ENCODE results near the gene MAMDC2.

DNA sequence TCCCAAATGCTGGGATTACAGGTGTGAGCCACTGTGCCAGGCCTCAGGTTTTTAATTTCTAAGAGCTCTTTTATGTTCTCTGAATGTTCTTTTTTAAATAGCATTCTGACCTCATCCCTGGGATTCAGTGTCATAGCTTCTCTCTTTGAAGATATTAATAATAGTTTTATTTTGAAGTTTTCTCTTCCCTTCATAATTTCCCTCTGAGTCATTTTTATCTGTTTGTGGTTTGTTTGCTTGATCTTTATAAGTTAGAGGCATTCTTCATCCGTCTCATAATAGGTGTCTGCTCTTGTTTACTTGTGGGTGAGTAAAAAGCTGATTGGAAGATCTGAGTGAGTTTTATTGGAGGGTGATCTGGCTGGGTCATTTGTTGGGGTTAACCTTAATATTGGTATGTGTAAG is 12.5 kb upstream of the MAMDC2 start:
- TF ChIP-seq, protein P1, sequence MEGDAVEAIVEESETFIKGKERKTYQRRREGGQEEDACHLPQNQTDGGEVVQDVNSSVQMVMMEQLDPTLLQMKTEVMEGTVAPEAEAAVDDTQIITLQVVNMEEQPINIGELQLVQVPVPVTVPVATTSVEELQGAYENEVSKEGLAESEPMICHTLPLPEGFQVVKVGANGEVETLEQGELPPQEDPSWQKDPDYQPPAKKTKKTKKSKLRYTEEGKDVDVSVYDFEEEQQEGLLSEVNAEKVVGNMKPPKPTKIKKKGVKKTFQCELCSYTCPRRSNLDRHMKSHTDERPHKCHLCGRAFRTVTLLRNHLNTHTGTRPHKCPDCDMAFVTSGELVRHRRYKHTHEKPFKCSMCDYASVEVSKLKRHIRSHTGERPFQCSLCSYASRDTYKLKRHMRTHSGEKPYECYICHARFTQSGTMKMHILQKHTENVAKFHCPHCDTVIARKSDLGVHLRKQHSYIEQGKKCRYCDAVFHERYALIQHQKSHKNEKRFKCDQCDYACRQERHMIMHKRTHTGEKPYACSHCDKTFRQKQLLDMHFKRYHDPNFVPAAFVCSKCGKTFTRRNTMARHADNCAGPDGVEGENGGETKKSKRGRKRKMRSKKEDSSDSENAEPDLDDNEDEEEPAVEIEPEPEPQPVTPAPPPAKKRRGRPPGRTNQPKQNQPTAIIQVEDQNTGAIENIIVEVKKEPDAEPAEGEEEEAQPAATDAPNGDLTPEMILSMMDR (conservative IDR thresholded peaks at IDR 0.05 in 1 of 2, IDR thresholded peaks at IDR 0.05 in 1 of 2; ENCODE audit: low read depth in 1 of 2, low read length in 2 of 2) = no peak
- TF ChIP-seq EZH2 (IDR thresholded peaks at IDR 0.05; ENCODE audit: low read length, missing control alignments) = no peak
